Measurements from ENCODE around the gene MAFB. TPM values are rescaled to one million over a fixed set of nuclear protein-coding genes. Genes with fewer than 3 reads are reported as not detected.

The MAFB gene
- total and polyA plus RNA-seq, 9 of the 15 experiments (the other 6 are each of a cell fraction or from before 2014, with no cell fraction given): 0.04 TPM; not detected in 8

DNA sequence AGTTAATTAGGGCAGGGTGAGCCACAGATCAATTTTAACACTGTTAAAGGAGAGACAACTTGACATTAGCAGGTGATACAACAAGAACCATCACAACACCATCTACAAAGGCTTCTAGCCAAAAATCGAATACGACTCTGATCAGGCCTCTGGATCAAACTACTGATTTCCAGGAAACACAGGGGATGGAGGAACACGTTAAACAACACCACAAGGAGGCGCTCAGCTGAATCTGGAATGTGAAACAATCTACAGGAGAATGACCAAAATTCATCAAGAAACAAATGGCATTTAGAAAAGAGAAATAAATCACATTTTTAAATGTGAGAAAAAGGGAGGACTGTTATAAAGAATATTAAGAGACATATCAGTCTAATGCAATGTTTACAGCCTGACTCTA lies 13.5 kb upstream of the MAFB start:
- in situ Hi-C loops (cut with MboI): no loop called here

More for the DNA sequence above, 13.5 kb upstream of the MAFB start:
- Histone ChIP-seq H3K9me1 (ENCODE audit: control insufficient read depth, insufficient read depth, low read length) (no peaks in the 10 kb centered on the region), H3K4me3 (no peak overlapping the region), H3K27ac (ENCODE audit: extremely low read depth, low read depth, low read length) (no peak overlapping the region), H4K20me1 (replicated peaks; ENCODE audit: control insufficient read depth, insufficient read depth, low read length) (no peaks in the 10 kb centered on the region), H3K27me3 (ENCODE audit: control insufficient read depth in 2 of 2, insufficient read depth in 2 of 2, low read length in 2 of 2) (no peaks in the 10 kb centered on the region), H3K9me3 (replicated peaks; ENCODE audit: control insufficient read depth, insufficient read depth, low read depth, low read length) (no peaks in the 10 kb centered on the region), H2AFZ (ENCODE audit: low read depth, low read length) (no peak overlapping the region), H3K4me1 (replicated peaks in 1 of 2; ENCODE audit: control insufficient read depth in 2 of 2, insufficient read depth in 2 of 2, low read length in 2 of 2) (no peaks in the 10 kb centered on the region), H3K9ac (ENCODE audit: insufficient read depth in 1 of 2, low read depth in 2 of 2, low read length in 2 of 2) (no peak overlapping the region), H3K36me3 (ENCODE audit: control insufficient read depth, insufficient read depth, low read length) (no peaks in the 10 kb centered on the region), H3K79me2 (ENCODE audit: control insufficient read depth, insufficient read depth, low read length) (no peaks in the 10 kb centered on the region), H3K4me2 (ENCODE audit: insufficient read depth, low read length) (no peak overlapping the region)
- CTCF ChIA-PET (ENCODE audit: low intra/inter-chr PET ratio): no interaction called here
- 0% methylated on average over 4 of the region's 4 CpGs for WGBS (ENCODE audit: insufficient coverage, low coverage, missing lambda C conversion rate)
- BruUV-seq (replicated peaks): no TSS peak
- POLR2A ChIA-PET: no interaction called here
- intact Hi-C loops (cut with micrococcal nuclease): no loop called here
- FAIRE-seq: peak; percentile 15
- DNase-seq (ENCODE audit: extremely low read depth in 1 of 4, low spot score in 3 of 4): peak in 3 of 4 experiments; percentile 10 to 23 (median 22)
- ATAC-seq: no peak
- TF ChIP-seq, protein P1, sequence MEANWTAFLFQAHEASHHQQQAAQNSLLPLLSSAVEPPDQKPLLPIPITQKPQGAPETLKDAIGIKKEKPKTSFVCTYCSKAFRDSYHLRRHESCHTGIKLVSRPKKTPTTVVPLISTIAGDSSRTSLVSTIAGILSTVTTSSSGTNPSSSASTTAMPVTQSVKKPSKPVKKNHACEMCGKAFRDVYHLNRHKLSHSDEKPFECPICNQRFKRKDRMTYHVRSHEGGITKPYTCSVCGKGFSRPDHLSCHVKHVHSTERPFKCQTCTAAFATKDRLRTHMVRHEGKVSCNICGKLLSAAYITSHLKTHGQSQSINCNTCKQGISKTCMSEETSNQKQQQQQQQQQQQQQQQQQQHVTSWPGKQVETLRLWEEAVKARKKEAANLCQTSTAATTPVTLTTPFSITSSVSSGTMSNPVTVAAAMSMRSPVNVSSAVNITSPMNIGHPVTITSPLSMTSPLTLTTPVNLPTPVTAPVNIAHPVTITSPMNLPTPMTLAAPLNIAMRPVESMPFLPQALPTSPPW (CRISPR knock-in tag; IDR thresholded peaks at IDR 0.05): no peak
- TF ChIP-seq NCOR1 (IDR thresholded peaks at IDR 0.05) (no peak), SMC3 (conservative IDR thresholded peaks at IDR 0.05; ENCODE audit: insufficient read depth, low read depth, low read length) (0 out of 2 replicates have a peak, but pooled peaks have one; percentile 12), SMAD2 (IDR thresholded peaks at IDR 0.05; ENCODE audit: low read depth, low read length) (no peak)
- TF ChIP-seq, protein P2, sequence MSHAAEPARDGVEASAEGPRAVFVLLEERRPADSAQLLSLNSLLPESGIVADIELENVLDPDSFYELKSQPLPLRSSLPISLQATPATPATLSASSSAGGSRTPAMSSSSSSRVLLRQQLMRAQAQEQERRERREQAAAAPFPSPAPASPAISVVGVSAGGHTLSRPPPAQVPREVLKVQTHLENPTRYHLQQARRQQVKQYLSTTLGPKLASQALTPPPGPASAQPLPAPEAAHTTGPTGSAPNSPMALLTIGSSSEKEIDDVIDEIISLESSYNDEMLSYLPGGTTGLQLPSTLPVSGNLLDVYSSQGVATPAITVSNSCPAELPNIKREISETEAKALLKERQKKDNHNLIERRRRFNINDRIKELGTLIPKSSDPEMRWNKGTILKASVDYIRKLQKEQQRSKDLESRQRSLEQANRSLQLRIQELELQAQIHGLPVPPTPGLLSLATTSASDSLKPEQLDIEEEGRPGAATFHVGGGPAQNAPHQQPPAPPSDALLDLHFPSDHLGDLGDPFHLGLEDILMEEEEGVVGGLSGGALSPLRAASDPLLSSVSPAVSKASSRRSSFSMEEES (CRISPR knock-in tag; IDR thresholded peaks at IDR 0.05): no peak
- TF ChIP-seq, protein P3, sequence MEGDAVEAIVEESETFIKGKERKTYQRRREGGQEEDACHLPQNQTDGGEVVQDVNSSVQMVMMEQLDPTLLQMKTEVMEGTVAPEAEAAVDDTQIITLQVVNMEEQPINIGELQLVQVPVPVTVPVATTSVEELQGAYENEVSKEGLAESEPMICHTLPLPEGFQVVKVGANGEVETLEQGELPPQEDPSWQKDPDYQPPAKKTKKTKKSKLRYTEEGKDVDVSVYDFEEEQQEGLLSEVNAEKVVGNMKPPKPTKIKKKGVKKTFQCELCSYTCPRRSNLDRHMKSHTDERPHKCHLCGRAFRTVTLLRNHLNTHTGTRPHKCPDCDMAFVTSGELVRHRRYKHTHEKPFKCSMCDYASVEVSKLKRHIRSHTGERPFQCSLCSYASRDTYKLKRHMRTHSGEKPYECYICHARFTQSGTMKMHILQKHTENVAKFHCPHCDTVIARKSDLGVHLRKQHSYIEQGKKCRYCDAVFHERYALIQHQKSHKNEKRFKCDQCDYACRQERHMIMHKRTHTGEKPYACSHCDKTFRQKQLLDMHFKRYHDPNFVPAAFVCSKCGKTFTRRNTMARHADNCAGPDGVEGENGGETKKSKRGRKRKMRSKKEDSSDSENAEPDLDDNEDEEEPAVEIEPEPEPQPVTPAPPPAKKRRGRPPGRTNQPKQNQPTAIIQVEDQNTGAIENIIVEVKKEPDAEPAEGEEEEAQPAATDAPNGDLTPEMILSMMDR (IDR thresholded peaks at IDR 0.05 in 2 of 3, conservative IDR thresholded peaks at IDR 0.05 in 1 of 3; ENCODE audit: insufficient read depth in 2 of 3, low read depth in 1 of 3, low read length in 3 of 3): peak; percentile 33 to 42 (median 35)
- TF ChIP-seq, protein P4, sequence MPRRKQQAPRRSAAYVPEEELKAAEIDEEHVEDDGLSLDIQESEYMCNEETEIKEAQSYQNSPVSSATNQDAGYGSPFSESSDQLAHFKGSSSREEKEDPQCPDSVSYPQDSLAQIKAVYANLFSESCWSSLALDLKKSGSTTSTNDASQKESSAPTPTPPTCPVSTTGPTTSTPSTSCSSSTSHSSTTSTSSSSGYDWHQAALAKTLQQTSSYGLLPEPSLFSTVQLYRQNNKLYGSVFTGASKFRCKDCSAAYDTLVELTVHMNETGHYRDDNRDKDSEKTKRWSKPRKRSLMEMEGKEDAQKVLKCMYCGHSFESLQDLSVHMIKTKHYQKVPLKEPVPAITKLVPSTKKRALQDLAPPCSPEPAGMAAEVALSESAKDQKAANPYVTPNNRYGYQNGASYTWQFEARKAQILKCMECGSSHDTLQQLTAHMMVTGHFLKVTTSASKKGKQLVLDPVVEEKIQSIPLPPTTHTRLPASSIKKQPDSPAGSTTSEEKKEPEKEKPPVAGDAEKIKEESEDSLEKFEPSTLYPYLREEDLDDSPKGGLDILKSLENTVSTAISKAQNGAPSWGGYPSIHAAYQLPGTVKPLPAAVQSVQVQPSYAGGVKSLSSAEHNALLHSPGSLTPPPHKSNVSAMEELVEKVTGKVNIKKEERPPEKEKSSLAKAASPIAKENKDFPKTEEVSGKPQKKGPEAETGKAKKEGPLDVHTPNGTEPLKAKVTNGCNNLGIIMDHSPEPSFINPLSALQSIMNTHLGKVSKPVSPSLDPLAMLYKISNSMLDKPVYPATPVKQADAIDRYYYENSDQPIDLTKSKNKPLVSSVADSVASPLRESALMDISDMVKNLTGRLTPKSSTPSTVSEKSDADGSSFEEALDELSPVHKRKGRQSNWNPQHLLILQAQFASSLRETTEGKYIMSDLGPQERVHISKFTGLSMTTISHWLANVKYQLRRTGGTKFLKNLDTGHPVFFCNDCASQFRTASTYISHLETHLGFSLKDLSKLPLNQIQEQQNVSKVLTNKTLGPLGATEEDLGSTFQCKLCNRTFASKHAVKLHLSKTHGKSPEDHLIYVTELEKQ (CRISPR knock-in tag; IDR thresholded peaks at IDR 0.05): no peak
